HG03432 (cell line): ENCODE data around the gene SULT4A1.

Experiments used
- ATAC-seq: cut with Tn5 transposase; IDR thresholded peaks from one replicate; pipeline ENCODE4 v1.9.1; 2021; ENCODE audit warnings: mild to moderate bottlenecking, moderate library complexity; ENCODE audit not compliant: unreplicated experiment

Gene SULT4A1

DNA sequence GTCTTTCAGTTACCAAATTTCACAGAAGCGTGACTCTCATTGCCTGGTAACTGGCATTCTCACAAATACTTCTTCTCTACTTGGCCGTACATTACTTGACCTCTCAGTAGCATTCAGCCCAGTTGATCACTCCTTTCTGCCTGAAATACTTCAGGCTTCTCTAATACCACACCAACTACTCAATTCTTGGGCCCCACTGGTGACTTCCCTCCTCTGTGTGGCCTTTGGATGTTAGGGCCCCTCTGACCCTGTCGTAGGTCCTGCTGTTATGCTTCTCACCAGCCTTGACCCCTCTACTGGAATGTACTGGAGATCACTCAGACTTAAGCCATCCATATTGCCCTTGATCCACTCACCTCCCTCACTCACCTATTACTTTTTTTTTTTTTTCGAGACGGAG, 48.0 kb downstream of the SULT4A1 start:
- ATAC-seq, result no peak

DNA sequence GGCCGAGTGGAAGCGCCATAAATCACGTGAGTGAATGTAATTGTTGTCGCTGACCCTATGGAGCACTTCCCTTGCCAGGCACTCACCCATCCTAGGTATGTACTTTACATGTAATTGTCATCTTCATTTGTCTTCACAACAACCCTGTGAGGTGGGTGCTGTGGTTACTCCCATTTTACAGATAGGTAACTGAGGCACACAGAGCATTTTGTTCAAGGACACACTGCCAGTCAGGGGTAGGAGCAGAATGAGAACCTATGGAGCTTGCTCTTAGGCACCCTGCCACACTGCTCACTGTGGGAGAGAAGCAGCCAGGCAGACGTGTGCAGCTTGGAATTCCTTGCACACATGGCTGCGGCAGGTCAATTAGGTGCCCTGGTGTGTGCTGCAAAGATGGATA, 49.4 kb downstream of the SULT4A1 start:
- no peak for ATAC-seq

DNA sequence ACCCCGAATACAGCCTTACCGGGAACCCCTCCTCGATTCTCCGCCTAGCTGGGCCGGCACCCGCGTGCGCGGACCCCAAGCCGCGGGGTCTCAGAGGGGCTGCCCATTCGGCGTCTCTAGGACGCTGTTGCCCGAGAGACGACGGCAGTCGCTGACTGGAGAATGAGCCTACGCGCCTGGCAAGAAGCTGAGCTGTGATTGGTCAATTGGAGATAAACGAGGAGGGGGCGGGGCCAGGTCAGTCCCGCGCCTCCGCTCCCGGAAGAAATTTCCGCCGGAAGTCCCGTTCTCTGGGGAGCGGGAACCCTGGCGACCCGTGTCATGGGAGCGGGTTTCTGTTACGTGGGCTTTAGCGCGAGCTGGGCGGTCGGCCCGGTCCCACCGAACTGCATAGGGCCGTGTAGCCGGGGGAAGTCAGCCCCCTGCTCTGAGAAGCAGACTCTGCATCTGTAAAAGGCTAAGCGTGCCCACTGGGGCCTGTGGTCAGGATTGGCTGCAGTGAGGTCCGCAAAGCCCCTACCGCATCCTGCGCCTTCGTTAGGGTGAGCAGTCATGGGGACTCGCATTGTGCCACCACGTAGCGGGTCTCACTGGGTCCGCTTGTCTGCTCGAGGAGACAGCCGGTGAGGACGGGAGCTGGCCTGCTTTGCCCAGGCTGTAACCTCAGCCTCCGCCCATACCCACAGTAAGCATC, 50.0 kb downstream of the SULT4A1 start, which contains the start of gene EFCAB6:
EFCAB6 (minus strand) TSS at position 157 of the 694 bp plus-strand sequence. CDS start 29,987 bp downstream, outside the sequence.
- ATAC-seq, result peak; percentile 89

DNA sequence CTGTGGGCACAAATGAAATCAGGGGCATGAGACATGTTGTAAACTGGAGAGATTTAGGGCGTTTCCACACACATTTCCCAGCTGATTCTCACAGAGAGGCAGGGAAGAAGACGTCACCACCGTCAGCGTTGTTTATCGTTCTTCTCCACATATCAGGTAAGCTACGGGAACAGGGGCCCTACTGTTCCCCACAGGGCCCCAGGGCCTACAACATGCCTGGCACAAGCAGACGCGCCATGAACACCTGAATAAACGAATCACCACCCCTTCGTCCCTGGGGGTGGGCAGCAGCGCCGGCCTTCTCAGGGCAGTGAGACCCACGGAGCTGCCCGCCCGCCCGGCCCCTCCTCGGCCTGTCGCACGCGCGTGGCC, 50.5 kb downstream of the SULT4A1 start:
- peak; percentile 21 for ATAC-seq

DNA sequence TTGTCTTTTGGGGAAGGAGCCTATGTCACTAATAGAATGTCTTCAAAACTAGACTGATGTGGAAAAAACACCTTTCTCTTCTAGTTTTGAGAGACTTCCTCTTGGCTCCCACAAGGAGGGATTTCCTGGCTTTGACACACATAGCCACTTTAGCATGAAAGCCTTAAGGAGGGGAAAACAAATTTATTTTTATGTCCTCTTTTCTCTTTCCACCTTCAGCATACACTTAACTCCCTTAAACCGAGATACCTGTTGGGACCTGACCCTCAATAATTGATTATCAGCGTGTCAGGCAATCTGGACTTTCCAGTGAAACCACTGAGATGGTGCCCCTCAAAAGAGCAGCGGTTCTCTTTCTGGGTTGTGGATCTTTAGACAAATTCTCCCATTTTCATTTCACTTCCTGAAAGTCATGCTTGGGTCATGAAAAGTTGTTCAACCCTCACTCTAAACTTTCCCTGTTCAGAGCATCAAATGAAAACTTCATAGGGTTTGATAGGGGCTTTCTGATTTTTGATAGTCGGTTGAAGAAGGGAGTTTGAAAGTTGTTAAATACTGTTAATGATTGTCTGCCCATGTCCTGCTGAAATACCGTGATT, 59.3 kb downstream of the SULT4A1 start:
- ATAC-seq, result no peak

DNA sequence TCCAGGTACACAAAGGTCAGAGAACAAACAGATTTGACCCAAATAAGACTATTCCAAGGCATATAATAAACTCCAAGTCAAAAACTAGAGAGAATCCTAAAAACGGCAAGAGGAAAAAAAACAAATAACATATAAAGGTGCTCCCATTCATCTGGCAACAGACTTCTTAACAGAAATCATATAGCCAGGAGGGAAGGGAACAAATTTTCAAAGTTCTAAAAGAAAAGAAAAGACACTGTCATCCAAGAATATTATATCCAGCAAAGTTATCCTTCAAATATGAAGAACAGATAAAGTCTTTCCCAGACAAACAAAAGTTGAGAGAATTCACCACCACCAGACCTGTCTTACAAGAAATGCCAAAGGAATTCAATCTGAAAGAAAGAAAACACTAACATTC, 61.3 kb downstream of the SULT4A1 start:
- no peak for ATAC-seq

DNA sequence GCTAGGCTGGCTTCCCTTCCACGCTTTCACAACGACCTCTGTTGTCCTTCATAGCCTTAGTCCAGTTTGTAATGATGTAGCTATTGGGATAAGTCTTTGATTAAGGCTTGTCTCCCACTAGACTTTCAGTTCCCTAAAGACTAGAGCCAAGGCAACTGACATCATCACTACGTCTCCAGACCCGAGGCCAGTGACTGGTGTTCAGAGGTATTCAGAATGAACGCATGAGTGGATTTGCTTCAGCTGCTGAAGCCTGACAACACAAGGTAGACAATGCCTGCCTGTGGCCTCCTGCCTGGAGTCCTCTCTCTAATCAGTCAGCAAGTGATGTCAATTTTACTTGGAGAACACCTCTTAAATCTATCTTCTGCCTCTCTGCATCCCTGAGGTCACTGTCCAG, 63.8 kb downstream of the SULT4A1 start:
- no peak for ATAC-seq

DNA sequence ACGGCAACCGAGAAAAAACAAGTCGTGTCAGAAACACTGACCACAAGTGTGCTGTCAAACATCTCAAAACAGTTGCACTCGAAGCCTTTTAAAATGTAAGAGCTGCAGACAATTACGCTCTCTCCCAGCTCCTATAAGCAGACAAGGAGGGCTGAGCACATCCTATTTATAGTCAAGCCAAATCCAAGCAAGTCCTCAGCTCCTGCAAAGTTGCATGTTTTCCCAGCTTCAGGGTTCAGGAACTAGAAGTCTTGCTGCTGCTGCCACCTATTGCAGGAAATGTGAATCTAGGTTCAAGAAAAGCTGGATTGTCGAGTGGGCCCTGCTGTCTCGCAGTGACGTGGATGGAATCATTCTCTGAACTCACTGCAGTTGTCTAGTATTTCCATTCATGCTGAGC, 65.7 kb downstream of the SULT4A1 start:
- ATAC-seq, result no peak

DNA sequence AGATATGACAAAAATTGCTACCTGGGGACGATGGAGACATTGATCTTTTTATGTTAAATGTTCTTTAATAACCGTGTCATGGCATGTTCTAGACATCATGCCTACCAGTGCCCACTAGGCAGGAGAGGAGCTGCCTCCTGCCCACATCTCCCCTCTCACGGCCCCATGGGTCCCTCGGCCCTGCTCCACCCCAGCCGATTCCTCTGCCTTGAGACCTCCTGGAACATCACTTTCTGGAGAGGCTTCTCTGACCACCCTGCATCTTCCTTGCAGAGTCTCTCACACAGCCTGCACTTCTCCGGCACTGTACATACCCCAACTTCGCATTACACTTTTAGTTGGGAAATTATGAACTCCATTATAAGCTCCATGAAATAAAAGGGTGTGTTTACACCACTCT, 67.0 kb downstream of the SULT4A1 start:
- ATAC-seq, result no peak

DNA sequence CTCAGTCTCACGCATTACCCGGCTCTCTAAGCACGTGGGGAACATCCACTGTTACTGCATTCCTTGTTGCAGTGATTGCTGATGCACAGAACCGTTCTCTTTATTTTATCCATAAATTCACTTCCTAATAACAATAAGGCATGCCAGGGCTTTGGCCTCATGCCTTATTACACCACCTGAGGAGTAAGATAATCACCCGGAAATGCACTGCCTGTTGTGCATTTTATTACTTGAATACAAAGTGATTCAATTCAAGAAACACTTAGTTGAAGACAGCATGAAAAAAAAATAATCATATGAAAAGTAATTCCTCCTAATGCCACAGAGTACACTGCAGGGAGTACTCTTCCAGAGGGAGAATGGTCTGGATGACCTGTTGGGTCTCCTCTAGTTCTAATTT, 69.4 kb downstream of the SULT4A1 start:
- ATAC-seq, result no peak

DNA sequence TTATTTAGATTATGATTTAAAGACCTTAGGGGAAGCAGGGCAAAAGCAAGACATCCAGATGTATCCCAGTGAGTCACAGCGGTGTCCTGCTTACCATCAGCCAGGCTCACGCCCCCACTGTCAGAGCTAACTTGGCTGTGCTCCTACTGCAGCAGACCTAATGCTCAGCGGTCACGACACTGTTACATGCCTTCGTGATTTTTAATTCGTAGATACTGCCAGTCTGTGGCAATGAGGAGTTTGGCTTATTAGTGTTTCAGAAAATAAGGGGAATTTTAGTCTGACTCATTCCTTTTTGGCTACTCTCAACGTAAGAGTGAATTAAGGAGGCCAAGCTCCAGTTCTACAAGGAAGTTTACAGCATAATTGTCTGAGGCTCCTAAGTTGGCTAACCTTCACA, 72.9 kb downstream of the SULT4A1 start:
- no peak for ATAC-seq

DNA sequence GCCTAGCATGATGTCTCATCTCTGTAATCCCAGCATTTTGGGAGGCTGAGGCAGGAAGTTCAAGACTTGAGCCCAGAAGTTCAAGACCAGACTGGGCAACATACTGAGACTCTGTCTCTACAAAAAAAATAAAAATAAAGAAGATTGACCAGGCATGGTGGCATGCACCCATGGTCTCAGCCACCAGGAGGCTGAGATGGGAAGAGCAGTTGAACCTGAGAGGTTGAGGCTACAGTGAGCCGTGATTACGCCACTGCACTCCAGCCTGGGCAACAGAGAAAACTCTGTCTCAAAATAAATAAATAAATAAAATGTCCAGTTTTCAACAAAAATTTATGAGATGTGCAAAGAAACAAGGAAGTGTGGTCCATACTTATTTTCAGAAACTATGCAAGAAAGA, 78.5 kb downstream of the SULT4A1 start:
- ATAC-seq, result no peak

DNA sequence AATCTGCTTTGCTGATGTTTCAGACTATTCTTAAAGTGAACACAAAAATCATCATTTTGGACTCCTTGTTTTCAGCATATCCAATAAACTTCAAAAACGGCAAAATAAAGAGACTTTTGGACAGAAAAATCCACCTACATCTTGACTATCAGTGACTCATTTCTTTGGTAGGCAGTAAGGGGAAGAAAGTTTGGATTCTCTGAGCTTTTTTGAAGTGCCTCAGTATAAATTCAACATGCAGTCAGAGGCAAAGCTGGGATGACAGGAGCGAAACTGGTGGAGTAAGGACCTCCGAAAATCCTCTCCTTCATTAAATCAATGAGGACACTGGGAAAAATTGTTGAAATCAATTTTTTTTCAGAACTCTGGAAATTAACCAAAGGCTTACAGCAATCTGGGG, 79.9 kb downstream of the SULT4A1 start:
- ATAC-seq, result no peak

DNA sequence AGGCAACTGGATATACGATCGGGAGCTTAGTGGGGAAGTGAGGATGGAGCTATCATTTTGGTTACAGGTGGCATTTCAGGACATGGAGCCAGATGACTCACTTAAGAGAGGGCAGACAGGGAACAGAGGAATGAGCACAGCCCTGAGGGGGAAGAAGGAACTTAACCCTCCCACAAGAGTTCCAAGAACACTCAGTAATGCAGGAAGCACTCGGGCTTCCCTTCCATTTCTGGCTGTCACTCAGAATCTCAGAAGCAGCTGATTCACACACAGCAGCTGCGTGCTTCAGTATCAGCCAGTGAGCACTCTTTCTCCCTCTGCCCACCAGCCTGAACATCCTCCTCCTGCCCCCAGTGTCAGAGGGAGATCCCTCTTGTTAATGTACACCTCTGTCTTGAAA, 85.0 kb downstream of the SULT4A1 start:
- no peak for ATAC-seq

DNA sequence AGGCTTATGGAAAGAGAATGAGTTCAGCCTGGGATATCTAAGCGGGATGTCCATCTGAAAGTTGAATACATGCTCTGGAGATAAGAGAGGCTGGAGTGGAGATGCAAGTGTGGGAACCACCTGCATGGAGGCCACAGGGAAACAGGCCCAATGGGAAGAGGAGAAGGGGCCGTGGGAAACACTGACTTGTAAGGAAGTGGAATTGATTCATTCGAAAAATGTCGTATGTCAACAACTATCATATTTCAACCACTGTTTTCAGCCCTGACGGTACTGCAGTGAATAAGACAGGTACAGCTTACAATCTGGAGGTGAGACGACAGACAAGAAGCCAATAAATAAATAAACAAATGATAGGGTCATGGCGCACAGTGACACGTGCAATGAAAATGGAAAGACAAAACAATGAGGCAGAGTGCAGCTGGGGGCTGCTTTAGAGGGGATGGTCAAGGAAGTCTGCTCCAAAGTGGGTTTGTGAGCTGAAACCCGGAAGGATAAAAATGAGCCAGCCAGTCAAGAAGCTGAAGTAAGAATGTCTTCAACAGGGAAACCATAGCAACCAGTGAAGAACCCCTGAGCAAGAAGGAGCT, 86.1 kb downstream of the SULT4A1 start:
- ATAC-seq, result no peak
